SK-N-MC (cell line): ENCODE measurements around the gene ASIC4.

Experiments
- EZH2 ChIP-seq: fragments of 200-600 bp; sonication (generic); IDR thresholded peaks from one replicate; pipeline ENCODE4 v1.6.1; 2017; ENCODE audit warnings: antibody characterized with exemption
- POLR2AphosphoS5 ChIP-seq: IDR thresholded peaks from 2 replicates; pipeline ENCODE4 v1.6.1; 2012; ENCODE audit warnings: mild to moderate bottlenecking, low read depth, low read length, borderline replicate concordance

GRCh38 chr2:219561179-219562048, 47.1 kb downstream of the ASIC4 start:
- no peak for TF ChIP-seq EZH2
- no peak for TF ChIP-seq POLR2AphosphoS5
